GM21360 (cell line): ENCODE results near the gene HSPBP1.
"Not testable (repeated sequence)": the region's sequence is repeated elsewhere in the genome, so short reads cannot be mapped to it uniquely, and the experiment has no call there.

Experiments used
- ATAC-seq: cut with Tn5 transposase; IDR thresholded peaks from one replicate; pipeline ENCODE4 v1.9.1; 2021; ENCODE audit warnings: mild to moderate bottlenecking, moderate library complexity; ENCODE audit not compliant: unreplicated experiment

HSPBP1 gene

DNA sequence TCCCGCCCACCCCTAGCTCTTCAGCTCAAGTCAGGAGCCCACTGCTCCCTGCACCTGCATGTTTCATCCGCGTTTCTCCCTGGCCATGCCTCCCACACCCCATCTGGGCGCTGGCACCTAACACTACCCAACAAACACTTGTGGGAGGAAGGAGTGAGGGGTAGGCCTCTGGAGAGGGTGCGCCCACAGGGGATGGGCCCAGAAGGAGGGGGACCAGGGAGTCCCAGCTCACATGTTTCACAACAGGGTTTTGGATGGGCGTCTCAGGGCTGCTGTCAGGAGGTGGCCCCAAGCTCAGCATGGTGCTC, 39.2 kb downstream of the HSPBP1 start:
- no peak for ATAC-seq

DNA sequence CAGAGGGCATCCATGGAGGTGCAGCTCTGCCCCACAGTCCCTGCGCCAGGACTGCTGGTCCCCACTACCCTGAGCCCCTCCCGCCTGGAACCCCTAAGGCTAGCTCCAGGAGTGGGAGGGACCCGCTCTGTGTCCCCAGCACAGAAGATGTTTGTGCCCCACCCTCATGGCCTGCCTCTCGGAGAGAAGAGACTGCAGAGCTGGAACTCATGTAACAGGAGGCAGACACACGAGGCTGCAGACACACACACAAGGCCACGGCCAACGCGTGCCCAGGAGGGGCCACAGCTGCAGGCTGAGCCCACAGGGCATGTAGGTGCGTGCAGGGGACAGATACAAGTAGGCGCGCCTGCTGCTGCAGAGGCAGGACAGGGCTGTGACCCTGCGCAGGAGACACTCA, 40.9 kb downstream of the HSPBP1 start:
- ATAC-seq, result no peak

DNA sequence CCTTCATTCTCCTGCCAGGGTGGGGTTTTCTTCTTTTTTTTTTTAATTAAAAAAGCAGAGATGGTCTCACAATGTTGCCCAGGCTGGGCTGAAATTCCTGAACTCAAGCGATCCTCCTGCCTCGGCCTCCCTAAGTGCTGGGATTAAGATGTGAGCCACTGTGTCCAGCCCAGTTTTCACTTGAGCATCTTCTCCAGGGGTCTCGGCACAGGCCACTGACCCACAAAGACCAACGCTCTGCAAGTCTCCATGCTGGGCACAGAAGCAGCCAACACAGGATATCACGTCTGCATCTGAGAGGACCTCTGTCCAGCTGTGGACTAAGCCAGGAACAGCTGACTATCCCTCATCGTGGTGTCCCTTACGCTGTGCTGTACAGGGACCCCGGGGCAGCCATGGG, 41.9 kb downstream of the HSPBP1 start:
- ATAC-seq, result no peak

DNA sequence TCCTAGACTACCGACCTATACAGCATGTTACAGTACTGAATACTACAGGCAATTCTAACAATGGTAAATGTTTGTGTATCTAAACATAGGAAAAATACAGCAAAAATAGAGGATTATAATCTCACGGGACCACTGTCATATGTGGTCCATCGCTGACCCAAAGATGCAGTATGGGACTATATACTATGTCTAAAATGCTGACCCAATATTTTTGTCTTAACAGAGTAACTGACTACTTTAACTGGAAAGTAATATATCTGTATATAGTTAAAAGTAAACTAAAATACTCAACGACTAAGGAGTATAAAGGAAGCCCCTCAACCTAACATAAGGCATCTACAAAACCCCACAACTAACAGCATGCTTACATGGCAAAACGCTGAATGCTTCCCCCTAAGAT, 46.9 kb downstream of the HSPBP1 start:
- ATAC-seq, result no peak

DNA sequence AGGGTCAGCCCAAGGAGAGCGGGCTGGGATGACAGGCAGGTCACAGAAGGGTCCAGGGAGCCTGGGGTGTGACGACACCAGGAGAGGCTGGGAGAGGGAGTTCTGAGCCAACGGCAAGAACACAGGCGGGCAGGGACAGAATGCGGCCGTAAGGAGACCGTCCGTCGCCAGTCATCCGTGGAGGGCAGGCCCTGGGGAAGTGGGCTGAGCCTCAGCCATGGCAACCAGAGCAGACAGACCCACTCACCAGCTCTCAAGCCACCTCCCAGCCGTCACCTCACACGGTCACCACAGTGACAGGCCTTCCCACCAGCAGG, 47.7 kb downstream of the HSPBP1 start:
- ATAC-seq, result no peak

DNA sequence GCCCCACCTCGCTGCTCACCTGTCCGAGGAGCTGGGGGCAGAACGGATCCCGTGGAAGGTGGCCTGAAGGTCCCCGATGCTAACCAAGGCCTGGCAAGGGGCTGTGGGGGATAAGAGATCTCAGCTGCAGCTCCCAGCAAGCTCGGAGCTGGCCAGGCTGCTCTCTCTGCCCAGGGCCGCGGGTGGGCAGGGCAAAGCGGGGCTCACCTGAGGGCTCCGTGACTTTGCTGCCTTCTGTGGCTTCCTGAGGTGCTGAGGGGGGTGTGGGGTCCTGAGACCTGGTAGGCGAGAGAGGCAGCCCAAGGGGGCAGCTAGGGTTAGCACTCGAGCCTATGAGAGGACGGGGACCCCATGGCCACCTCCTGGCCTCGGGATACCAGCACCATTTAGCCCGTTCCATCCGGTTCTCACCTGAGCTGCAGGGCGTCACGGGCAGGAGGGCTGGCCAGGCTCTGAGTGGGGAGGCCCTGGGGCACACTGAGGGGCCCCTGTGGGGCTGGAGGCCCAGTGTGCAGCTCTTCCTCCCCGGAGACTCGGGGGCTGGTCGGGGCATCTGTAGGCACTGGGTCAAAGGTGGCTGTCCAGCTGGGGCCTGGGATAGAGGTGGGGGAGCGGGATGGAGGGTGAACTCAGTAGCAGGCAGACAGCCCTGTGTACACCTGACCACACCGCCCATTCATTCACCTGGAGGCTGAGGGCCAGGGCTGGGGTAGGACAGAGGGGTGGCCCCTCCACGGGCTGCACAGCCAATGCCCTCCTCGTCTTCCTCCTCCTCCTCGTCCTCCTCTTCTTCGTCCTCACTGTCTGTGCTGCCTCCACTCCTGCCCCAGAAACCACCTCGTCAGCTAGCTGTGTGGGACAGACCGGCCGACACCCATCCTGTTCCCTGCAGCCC, 48.3 kb downstream of the HSPBP1 start:
- no peak for ATAC-seq

DNA sequence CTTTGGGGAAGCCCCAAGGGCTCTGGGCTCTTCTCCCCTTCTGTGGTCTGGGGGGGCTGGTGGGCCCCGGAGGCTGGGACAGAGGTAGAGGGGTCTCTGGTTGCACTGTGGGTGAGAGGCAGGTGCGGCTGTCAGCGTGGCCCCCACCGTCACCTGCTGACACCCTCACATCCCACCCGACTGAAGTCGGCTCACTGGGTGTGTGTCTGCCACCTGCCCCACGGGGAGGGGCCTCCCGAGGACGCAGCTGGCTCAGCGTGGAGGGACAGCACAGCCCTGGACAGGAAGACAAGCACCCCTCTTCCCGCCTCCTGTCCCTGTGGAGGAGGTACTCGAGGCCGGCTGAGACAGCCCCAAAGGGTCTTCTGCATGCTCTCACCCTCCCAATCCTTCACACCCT, 49.1 kb downstream of the HSPBP1 start:
- no peak for ATAC-seq

DNA sequence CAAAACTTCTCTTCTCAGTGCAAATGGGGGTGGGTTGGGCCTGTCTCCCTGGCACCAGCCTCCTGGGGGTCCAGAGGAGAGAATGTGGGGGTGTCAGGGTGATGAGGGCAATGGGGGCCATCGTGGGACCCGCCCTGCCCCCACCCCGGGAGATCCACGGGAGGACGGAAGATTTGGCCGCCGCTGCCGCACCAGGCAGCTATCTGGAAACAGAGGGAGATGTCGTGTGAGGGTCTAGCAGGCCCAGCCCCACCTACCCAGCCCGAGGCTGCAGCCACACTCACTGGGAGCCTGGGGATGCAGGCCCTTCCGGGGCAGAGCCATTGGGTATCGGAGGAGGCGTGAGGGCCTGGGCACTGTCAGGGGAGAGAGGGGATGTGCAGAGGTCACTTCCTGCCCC, 49.6 kb downstream of the HSPBP1 start:
- no peak for ATAC-seq

DNA sequence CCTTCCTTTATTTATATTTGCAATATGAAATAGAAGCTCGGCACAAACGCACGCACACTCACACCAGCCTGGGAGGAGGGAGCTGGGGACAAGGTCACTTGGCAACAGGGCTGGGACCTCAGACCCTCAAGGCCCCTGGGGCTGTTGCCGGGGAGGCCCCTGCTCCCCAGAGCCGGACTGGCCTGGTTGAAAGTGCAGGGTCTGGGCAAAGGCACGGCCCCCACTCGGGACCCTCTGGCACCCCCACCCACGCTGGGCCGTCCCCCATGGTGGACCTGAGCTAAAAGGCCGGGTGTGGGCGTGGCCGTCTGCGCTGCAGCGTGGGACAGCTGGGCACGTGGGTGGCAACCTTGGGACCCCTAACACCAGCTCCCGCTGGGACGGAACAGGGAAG, 50.1 kb downstream of the HSPBP1 start:
- ATAC-seq, result no peak

DNA sequence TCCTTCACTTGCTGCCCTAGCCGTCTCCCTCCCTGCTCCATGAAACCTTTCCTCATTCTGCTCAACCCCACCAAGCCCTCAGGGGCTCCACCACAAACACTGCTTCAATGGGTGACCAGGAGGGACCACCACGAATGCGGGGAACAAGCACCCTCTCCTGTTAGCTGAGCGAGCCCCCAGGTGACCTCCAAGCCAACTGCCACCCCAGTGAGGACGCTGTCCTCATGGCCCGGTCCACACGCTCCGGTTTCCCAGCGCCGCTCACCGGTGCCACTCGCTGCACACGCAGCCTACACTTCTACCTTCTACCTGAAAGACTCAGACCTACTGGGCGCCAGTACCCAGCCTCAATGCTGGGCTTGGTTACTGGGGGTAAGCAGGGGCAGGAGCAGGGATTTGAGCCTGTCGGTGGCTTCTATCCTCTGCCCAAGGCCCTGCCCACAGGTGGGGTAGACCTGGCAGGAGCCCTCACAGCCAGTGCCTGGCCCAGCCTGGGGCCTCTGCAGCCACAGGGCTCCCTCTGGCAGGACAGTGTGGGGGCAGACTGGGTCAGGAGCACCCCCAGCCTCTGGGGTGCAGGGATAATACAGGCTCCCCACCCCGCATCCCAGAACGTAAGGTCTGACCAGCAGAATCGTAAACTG, 50.6 kb downstream of the HSPBP1 start:
- no peak for ATAC-seq

DNA sequence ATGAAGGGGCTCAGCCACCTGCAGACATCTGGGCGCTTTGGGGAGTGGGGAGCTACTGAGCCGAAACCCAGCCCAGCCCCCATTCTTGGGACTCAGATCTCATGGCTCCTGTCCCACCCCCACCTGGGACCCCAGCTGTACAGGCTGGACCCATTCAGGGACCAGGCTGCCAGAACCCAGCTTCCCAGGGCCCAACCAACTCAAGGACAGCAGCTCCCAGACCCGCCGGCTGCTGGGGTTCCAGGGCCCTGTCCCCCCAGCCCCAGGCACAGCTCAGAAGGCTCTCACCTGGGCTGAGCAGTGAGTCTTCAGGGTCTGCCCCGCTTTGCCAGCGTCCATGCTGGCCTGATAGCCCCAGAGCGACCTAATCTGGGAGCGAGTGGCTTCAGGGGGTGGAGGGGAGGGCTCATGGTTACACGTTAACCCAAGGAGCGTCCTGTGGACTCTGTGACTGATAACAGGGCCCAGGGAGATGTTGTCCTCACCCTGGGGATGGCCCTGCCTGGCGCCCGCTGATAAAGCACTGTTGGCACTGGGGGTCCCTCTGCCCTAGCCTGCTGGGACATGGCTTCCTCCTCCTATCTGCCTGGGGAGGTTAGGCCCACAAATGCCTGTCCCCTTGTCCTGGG, 51.4 kb downstream of the HSPBP1 start, which contains the start of gene TMEM86B:
Gene TMEM86B (minus strand): TSS at position 361 of the 629 bp plus-strand sequence. CDS start 22 bp downstream, at position 339.
- ATAC-seq, result no peak

DNA sequence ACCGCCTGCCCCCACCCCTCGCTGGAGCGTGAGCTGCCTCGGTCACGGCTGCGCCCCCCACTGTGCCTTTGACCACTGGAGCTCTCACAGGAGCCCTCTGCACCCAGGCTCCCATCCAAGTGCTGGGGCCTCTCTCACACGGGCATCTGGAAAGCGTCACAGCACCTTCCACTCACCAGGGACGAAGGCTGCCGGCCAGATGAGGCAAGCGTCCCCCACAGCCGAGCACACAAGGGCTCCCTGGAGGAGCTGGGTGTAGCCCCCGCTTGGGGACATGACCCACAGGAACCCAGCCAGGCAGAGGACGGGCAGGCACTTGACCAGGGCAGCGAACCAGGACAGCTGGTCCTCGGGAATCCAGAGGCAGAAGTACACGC, 51.9 kb downstream of the HSPBP1 start:
- ATAC-seq, result no peak

DNA sequence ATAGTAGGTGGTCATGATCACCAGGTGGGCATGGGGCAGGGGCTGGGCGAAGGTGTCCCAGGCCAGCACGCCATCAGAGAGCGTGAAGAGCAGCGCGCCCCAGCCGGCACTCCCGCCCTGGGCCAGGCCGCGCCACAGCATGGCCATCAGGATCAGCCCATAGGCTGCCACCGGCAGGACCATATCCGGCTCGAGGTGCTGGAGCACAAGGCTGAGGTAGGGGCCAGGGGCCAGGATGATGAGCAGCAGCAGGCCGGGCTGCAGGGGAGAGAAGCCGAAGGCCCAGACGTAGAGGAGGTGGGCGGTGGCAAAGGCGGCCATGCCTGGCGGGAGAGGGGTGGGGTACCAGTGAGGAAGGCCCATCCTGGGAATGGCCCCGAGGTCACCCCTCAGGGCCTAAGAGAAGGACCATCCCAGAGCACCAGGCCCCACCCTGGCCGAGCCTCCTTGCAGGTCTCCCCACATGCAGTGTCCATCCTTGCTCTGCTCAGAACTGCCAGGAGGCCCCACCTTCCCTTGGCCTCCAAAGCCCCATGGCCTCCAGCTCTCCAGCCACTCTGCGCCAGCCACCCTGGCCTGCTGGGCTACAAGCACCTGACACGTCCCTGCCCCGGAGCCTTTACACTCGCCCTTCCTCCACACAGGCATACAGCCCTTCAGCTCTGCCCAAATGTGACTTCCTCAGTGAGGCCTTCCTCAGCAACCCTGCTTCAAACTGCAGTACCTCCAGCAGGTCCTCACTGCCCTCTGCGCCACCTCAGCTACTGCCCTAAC, 52.5 kb downstream of the HSPBP1 start:
- no peak for ATAC-seq

DNA sequence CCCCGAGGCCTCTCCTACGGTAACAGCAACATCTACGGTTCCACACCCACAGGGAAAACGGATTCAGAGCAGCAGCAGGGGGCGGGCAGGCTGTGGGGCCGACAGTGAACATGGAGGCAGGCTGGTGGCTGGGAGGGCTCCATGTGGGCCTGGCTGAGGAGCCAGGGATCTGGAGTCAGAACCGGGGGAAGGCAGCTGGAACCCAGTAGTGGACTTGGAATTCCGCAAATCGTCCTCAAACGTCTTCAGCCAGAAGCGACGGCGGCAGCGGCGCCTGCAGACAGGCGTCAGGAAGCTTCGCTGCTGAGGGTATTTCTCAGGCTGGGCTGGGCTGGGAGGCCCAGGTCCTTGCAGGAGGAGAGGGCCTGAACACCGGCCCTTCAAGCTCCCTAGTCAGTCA, 53.1 kb downstream of the HSPBP1 start:
- ATAC-seq, result no peak

DNA sequence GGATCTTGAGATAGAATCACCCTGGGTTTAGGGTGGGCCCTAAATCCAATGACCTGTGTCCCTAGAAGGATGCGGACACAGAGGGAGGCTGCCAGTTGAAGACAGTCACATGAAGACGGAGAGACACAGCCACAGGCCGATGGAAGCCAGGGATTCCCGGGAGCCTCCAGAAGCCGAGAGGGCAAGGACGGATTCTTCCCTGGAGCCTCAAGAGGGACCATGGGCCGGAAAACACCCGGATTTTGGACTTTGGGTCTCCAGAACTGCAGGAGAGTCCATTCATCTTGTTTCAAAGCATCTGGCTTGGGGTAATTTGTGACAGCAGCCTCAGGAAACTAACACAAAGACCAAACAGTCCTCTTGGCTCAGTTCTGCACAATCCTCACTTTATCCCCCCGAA, 53.6 kb downstream of the HSPBP1 start:
- no peak for ATAC-seq

DNA sequence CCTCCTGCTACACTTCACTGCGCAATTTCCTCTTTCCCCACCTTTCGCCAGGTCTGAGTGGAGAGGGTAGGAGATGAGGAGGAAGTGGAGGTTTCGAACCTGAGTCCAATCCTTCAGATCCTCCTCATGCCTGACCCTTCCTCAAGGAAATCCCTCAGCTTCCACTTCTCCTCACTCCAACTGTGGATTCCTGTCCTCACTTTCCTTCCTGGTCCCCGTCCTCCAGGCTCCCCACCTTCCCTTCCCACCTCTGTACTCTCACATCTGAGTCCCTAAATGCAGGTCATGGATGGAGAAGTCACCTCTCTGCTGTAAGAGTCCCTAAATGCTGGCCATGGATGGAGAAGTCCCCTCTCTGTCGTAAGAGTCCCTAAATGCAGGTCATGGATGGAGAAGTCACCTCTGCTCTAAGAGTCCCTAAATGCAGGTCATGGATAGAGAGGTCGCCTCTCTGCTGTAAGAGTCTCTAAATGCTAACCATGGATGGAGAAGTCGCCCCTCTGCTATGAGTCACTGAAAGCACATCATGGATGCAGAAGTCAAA, 54.4 kb downstream of the HSPBP1 start:
- no peak for ATAC-seq

DNA sequence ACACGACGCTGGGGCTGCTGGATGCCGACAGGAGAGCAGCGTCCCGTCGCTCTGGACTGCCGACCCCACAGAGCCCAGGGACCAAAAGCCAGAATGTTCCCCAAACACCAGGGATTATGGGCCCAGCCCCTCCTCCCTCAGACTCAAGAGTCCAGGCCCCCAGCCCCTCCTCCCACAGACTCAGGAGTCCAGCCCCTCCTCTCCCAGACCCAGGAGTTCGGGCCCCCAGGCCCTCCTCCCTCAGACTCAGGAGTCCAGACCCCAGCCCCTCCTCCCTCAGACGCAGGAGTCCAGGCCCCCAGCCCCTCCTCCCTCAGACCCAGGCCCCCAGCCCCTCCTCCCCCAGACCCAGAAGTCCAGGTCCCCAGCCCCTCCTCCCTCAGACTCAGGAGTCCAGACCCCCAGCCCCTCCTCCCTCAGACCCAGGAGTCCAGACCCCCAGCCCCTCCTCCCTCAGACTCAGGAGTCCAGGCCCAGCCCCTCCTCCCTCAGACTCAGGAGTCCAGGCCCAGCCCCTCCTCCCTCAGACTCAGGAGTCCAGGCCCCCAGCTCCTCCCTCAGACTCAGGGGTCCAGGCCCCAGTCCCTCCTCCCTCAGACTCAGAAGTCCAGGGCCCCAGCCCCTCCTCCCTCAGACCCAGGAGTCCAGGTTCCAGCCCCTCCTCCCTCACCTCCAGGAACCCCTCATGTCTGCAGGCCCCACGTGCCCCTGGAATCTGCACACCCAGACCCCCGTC, 55.1 kb downstream of the HSPBP1 start:
- not testable (repeated sequence) for ATAC-seq

DNA sequence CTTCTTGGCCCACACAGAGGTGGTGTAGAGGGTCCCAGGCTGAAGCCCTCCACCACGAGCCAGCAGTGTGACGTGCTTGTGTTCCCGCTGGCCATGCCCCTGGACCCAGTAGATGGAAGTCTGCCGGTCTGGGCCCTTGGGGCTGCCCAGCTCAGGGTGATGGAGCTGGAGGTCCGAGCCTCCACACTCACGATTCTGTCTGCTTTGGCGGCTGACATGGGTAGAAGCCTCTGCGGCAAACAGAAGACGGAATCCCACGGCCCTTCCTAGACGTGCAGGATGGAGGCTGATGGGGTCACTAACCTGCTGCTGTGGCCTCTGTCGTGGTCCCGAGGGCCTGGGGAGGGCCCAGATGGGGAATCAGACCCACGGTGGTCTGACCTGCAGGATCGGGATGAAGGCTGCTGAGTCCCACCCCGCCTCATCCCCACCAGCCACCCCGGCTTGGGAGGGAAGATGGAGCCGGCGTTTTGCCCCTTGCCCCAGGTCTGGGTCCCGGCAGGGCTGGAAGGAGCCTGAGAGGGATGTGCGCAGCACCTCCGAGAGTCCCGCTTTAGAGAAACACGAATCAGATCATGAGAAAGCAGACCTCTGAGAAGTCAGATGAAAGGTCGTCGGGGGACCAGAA, 55.8 kb downstream of the HSPBP1 start:
- ATAC-seq, result no peak

DNA sequence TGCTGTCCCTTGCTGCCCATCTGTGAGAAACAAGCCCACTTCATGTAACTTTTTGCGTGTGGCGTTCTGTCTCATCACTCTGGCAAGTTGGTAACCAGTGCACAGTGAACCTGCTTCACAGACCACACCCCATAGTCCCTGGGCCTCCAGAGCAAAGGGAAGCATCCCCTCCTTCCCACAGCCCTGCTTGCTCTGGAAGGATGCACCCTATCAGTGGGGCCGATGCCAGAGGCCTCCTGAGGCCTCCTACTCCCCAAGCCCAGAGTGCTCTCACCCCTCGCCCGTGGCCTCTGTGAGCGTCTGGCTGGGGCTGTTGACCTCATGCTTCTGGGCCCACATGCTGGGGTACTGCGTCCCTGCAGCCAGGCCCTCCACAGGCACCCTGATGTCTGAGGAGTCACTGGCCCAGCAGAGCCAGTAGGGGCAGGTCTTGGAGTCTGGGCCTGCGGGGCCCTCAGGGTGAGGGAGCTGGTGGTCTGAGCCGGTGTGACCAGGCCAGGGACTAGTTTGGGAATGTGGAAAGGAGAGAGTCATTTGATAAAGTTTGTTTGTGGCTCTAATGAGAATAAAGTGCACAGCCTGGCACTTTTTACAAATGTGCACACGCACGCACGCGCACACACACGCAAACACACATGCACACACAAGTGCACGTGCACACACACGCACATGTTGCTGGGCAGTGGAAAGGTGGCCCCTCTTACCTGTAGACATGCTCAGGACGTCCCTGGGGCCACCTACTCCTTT, 56.4 kb downstream of the HSPBP1 start:
- ATAC-seq, result no peak
